Measurements from ENCODE around the gene MMP13. TPM values are rescaled to one million over a fixed set of nuclear protein-coding genes. Genes with fewer than 3 reads are reported as not detected.

The MMP13 gene
- total RNA-seq, 1 donor from 2014 or later = 1.2 TPM

DNA sequence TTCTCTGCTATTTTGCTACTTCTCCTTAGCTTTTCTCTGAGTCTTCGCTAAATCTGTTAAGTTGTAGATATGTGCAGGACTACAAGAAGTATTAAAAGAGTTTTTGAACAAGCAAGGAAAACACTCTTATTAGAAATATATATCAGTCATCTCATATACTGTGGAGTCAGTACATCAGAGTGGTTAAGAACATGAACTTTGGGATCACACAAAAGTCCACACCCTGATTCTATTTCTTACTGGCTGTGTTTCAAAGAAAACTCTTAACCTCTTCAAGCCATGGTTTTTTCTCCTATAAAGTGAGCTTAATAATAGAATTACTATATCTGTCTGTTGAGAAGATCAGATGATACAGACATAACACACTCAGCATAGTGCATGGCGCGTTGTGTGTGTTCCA lies 29.5 kb downstream of the MMP13 start:
- Histone ChIP-seq H4K20me1 (ENCODE audit: insufficient read depth, low read length) (no peaks in the 10 kb centered on the region), H3K4me2 (ENCODE audit: low read length) (no peak overlapping the region), H3K27ac (ENCODE audit: low read depth, low read length) (no peak overlapping the region), H3K36me3 (ENCODE audit: insufficient read depth, low read length) (no peaks in the 10 kb centered on the region), H2AFZ (ENCODE audit: low read depth, low read length) (no peak overlapping the region), H3K9me3 (ENCODE audit: insufficient read depth, low read depth, low read length) (no peaks in the 10 kb centered on the region), H3K4me1 (ENCODE audit: insufficient read depth, low read length) (no peaks in the 10 kb centered on the region), H3K27me3 (ENCODE audit: insufficient read depth, low read length) (peaks cover 3% of the 10 kb centered on the region), H3K9ac (ENCODE audit: low read length) (no peak overlapping the region), H3K79me2 (ENCODE audit: insufficient read depth, low read length) (no peaks in the 10 kb centered on the region), H3K4me3 (ENCODE audit: insufficient read depth, low read depth, low read length) (no peak overlapping the region)
- FAIRE-seq (no peak), DNase-seq (ENCODE audit: low read depth) (no peak)
- TF ChIP-seq EZH2 (IDR thresholded peaks at IDR 0.05; ENCODE audit: insufficient read depth, low read length) (no peak), CTCF (IDR thresholded peaks at IDR 0.05; ENCODE audit: insufficient read depth, low read depth, low read length) (no peak)
- H3K27ac Mint-ChIP-seq (ENCODE audit: unreplicated experiment) = no peak overlapping the region
- peaks cover 3% of the 10 kb centered on the region for H3K27me3 Mint-ChIP-seq (ENCODE audit: low read depth, unreplicated experiment)
- H3K36me3 Mint-ChIP-seq (ENCODE audit: low read depth, unreplicated experiment) = no peaks in the 10 kb centered on the region
- H3K9me3 Mint-ChIP-seq (ENCODE audit: unreplicated experiment) = no peaks in the 10 kb centered on the region
- no peak overlapping the region for H3K4me3 Mint-ChIP-seq (ENCODE audit: unreplicated experiment)
- H3K4me1 Mint-ChIP-seq (ENCODE audit: low read depth, unreplicated experiment) = peaks cover 4% of the 10 kb centered on the region

GRCh38 chr11:102924851-102925380 lies 30.6 kb downstream of the MMP13 start:
- Histone ChIP-seq H3K36me3 (ENCODE audit: insufficient read depth, low read length) (no peaks in the 10 kb centered on the region), H3K4me1 (ENCODE audit: insufficient read depth, low read length) (no peaks in the 10 kb centered on the region), H3K4me3 (ENCODE audit: insufficient read depth, low read depth, low read length) (no peak overlapping the region), H3K9ac (ENCODE audit: low read length) (no peak overlapping the region), H4K20me1 (ENCODE audit: insufficient read depth, low read length) (no peaks in the 10 kb centered on the region), H2AFZ (ENCODE audit: low read depth, low read length) (no peak overlapping the region), H3K27me3 (ENCODE audit: insufficient read depth, low read length) (no peaks in the 10 kb centered on the region), H3K79me2 (ENCODE audit: insufficient read depth, low read length) (no peaks in the 10 kb centered on the region), H3K9me3 (ENCODE audit: insufficient read depth, low read depth, low read length) (no peaks in the 10 kb centered on the region), H3K27ac (ENCODE audit: low read depth, low read length) (no peak overlapping the region), H3K4me2 (ENCODE audit: low read length) (no peak overlapping the region)
- Mint-ChIP-seq H3K4me1 (ENCODE audit: low read depth, unreplicated experiment) (peaks cover 4% of the 10 kb centered on the region), H3K36me3 (ENCODE audit: low read depth, unreplicated experiment) (no peaks in the 10 kb centered on the region), H3K27me3 (ENCODE audit: low read depth, unreplicated experiment) (peaks cover 4% of the 10 kb centered on the region), H3K9me3 (ENCODE audit: unreplicated experiment) (no peaks in the 10 kb centered on the region), H3K4me3 (ENCODE audit: unreplicated experiment) (no peak overlapping the region), H3K27ac (ENCODE audit: unreplicated experiment) (peak overlapping the region; percentile 11)
- FAIRE-seq (no peak), DNase-seq (ENCODE audit: low read depth) (peak; percentile 66)
- TF ChIP-seq CTCF (IDR thresholded peaks at IDR 0.05; ENCODE audit: insufficient read depth, low read depth, low read length) (no peak), EZH2 (IDR thresholded peaks at IDR 0.05; ENCODE audit: insufficient read depth, low read length) (no peak)

- H3K36me3 Mint-ChIP-seq (ENCODE audit: low read depth, unreplicated experiment) = no peaks in the 10 kb centered on the region
- no peak for FAIRE-seq
- Histone ChIP-seq H3K4me3 (ENCODE audit: insufficient read depth, low read depth, low read length) (no peak overlapping the region), H4K20me1 (ENCODE audit: insufficient read depth, low read length) (no peaks in the 10 kb centered on the region), H3K27me3 (ENCODE audit: insufficient read depth, low read length) (no peaks in the 10 kb centered on the region), H3K36me3 (ENCODE audit: insufficient read depth, low read length) (no peaks in the 10 kb centered on the region), H3K79me2 (ENCODE audit: insufficient read depth, low read length) (no peaks in the 10 kb centered on the region), H2AFZ (ENCODE audit: low read depth, low read length) (no peak overlapping the region), H3K4me1 (ENCODE audit: insufficient read depth, low read length) (no peaks in the 10 kb centered on the region), H3K9ac (ENCODE audit: low read length) (no peak overlapping the region), H3K4me2 (ENCODE audit: low read length) (no peak overlapping the region), H3K9me3 (ENCODE audit: insufficient read depth, low read depth, low read length) (no peaks in the 10 kb centered on the region), H3K27ac (ENCODE audit: low read depth, low read length) (no peak overlapping the region)
- peaks cover 4% of the 10 kb centered on the region for H3K4me1 Mint-ChIP-seq (ENCODE audit: low read depth, unreplicated experiment)
- no peak overlapping the region for H3K27ac Mint-ChIP-seq (ENCODE audit: unreplicated experiment)
- no peak overlapping the region for H3K4me3 Mint-ChIP-seq (ENCODE audit: unreplicated experiment)
- no peak for TF ChIP-seq EZH2 (IDR thresholded peaks at IDR 0.05; ENCODE audit: insufficient read depth, low read length)
- peaks cover 6% of the 10 kb centered on the region for H3K27me3 Mint-ChIP-seq (ENCODE audit: low read depth, unreplicated experiment)
- no peaks in the 10 kb centered on the region for H3K9me3 Mint-ChIP-seq (ENCODE audit: unreplicated experiment)
- no peak for DNase-seq (ENCODE audit: low read depth)
These were observed 33.8 kb downstream of the MMP13 start for GRCh38 chr11:102921587-102922220.

Measured in astrocyte (in vitro differentiated cells and primary cell).